ENCODE data around the gene PTPRN2. TPM values are rescaled to one million over a fixed set of nuclear protein-coding genes. Genes with fewer than 3 reads are reported as not detected.

PTPRN2 gene
- polyA plus RNA-seq, 1 experiment, result 0.02 TPM

DNA sequence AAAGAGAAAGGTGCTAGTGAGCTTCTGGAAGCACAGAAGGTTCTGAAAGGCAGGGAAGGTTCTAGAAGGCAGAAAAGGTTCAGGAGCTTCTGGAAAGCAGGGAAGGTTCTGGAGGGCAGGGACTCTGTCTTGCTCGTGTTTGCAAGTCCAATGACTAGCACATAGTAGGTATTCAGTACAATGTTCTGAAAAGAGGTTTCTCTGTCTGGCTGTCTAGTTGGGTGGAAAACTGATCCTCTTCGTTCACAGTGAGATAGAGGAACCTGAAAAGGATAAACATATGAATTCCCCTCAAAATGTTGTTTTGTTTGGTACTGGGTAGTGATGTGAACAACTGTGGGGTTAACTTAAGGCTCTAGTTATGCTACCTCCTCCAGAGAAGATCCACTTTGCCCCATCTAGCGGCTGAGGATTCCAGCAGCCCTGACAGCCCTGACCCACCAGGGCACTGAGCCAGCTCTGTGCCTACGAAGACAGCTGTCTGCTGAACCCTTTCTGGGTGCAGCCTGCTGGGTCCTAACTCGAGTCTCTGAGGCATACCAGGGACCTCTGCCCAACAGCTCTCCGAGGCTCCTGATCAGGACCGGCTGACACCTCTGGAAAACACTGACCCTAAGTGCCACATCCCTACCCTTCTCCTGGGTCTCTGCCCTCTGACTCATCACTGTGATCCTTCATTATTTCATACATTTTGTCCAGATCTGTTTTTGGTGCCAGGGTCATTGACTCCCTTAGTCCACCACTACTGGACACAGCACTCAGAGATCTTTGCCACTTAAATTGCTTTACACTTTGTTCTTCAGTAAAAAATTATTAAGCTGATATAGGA lies 15.4 kb downstream of the PTPRN2 start:
- no peak for TF ChIP-seq CTCF (IDR thresholded peaks at IDR 0.05; ENCODE audit: low read depth, low read length)
- DNase-seq (ENCODE audit: low read depth, low spot score), result no peak
- Histone ChIP-seq H3K4me3 (ENCODE audit: low read depth, low read length) (no peak overlapping the region), H3K9me3 (ENCODE audit: control insufficient read depth, insufficient read depth, low read length) (peaks cover 18% of the 10 kb centered on the region), H3K27me3 (ENCODE audit: control insufficient read depth, insufficient read depth, low read length) (no peaks in the 10 kb centered on the region), H3K27ac (ENCODE audit: low read depth, low read length) (no peak overlapping the region)
- CTCF ChIA-PET, result interaction anchor here (0.9 kb wide), 1 partner anchor 405 kb away, joined by 4 read pairs; no protein-coding TSS in a partner anchor
- POLR2A ChIA-PET, result no interaction called here

DNA sequence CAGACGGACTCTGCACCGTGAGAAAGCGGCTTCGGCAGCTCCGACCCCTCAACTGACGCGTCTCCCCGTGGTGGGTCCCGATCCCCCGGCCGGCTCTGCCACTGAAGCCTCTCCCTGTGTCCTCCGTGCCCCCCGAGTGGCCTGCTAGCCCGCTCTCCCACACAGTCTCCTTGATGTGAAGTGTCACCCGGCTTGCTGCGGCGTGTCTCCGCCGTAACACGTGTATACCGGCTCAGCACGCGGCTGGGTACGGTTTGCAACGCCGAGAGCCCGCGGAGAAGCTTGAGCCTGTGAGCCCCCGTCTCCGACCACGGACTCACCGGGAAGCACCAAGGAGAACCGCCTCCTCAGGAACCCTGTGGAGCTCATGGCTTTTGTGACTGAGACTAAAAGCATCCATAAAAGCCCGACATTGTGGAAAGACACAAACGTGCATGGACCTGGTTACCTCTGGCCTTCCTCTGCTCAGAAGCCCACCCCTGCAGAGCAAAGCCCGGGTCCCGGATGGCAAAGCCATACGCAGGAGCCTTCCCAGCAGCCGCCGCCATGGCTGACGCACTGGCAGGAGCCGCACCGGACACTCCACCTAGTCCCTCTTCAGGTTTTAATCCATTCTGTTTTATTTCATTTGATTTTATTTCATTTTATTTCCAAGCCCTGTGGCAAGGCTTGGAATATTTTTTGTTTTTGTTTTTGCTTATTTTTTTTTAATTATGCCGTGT lies 17.0 kb downstream of the PTPRN2 start:
- ChIA-PET CTCF (no interaction called here), POLR2A (no interaction called here)
- H3K27me3 ChIP-seq (ENCODE audit: control insufficient read depth, insufficient read depth, low read length), result no peaks in the 10 kb centered on the region
- no peak for DNase-seq (ENCODE audit: low read depth, low spot score)
- no peak overlapping the region for H3K4me3 ChIP-seq (ENCODE audit: low read depth, low read length)
- peaks cover 18% of the 10 kb centered on the region for H3K9me3 ChIP-seq (ENCODE audit: control insufficient read depth, insufficient read depth, low read length)
- no peak overlapping the region for H3K27ac ChIP-seq (ENCODE audit: low read depth, low read length)
- no peak for TF ChIP-seq CTCF (IDR thresholded peaks at IDR 0.05; ENCODE audit: low read depth, low read length)

- TF ChIP-seq CTCF (IDR thresholded peaks at IDR 0.05; ENCODE audit: low read depth, low read length), result no peak
- ChIA-PET CTCF (no interaction called here), POLR2A (no interaction called here)
- no peak for DNase-seq (ENCODE audit: low read depth, low spot score)
- no peak overlapping the region for H3K4me3 ChIP-seq (ENCODE audit: low read depth, low read length)
- peaks cover 18% of the 10 kb centered on the region for H3K9me3 ChIP-seq (ENCODE audit: control insufficient read depth, insufficient read depth, low read length)
- H3K27ac ChIP-seq (ENCODE audit: low read depth, low read length), result no peak overlapping the region
- no peaks in the 10 kb centered on the region for H3K27me3 ChIP-seq (ENCODE audit: control insufficient read depth, insufficient read depth, low read length)
Measured at GRCh38 chr7:158569858-158570323, 17.7 kb downstream of the PTPRN2 start.

DNA sequence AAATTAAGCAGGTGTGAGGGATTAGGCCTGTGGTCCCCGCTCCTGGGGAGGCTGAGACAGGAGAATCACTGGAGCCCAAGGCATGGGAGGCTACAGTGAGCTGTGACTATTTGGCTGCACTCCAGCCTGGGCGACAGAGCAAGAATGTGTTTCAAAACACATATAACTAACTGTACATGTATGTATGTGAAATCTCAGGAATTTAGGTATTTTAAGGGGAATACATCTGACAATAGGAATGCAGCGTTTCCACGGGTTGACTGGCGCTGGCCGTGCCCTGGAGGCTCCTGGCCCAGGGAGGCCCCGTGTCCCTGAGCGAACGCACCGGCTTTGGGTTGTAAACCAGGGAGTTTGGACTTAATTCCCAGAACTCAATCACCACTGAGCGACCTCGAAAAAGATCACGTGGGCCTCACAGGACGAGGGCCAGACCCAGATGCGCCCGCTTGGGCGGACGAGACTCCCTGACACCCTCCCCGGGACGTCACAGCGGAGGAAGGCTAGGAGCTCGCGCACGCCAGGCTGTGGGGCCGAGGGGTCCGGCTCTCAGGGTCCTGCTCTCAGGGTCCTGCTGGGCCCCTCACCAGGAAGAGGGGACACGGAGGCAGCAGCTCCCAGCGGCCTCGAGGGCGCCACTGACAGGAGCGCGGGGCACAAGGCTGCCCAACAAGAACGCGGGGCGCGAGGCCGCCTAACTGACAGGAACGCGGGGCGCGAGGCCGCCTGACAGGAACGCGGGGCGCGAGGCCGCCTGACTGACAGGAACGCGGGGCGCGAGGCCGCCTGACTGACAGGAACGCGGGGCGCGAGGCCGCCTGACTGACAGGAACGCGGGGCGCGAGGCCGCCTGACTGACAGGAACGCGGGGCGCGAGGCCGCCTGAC lies 18.4 kb downstream of the PTPRN2 start:
- ChIA-PET CTCF (no interaction called here), POLR2A (no interaction called here)
- Histone ChIP-seq H3K9me3 (ENCODE audit: control insufficient read depth, insufficient read depth, low read length) (peaks cover 23% of the 10 kb centered on the region), H3K27ac (ENCODE audit: low read depth, low read length) (no peak overlapping the region), H3K27me3 (ENCODE audit: control insufficient read depth, insufficient read depth, low read length) (no peaks in the 10 kb centered on the region), H3K4me3 (ENCODE audit: low read depth, low read length) (no peak overlapping the region)
- DNase-seq (ENCODE audit: low read depth, low spot score), result no peak
- TF ChIP-seq CTCF (IDR thresholded peaks at IDR 0.05; ENCODE audit: low read depth, low read length), result no peak
